PC-3 (cell line): ENCODE results near the gene LAMB2. TPM values are rescaled to one million over a fixed set of nuclear protein-coding genes. Genes with fewer than 3 reads are reported as not detected.

Experiments
- ATAC-seq: fragments of 200-7000 bp; cut with Tn5 transposase; 2 replicates; pipeline ENCODE4 v1.9.1; 2020; ENCODE audit warnings: mild to moderate bottlenecking, moderate library complexity
- BruUV-seq: library from RNA; stranded (reverse); fragments of 400-500 nt; replicated peaks from 2 replicates; lab custom pipeline; 2021; lab: Mats Ljungman, UMichigan
- CTCF ChIA-PET: fragments of 300-600 bp; sonication (Branson Sonifier 250); formaldehyde crosslinking; loops from one replicate; lab custom pipeline; 2022; ENCODE audit warnings: antibody characterized with exemption; lab: Charles Lee
- POLR2A ChIA-PET: fragments of 300-600 bp; sonication (Branson Sonifier 250); formaldehyde crosslinking; loops from one replicate; lab custom pipeline; 2022; ENCODE audit warnings: antibody characterized with exemption; ENCODE audit not compliant: unreplicated experiment; lab: Charles Lee
- DNase-seq: peaks from one replicate; pipeline ENCODE4 v3.0.0-alpha.2; 2015
- H2AFZ ChIP-seq: fragments of 300-600 bp; sonication (generic); 2 replicates; pipeline ENCODE4 v1.6.0; 2016; ENCODE audit warnings: antibody characterized with exemption, low read length
- H3F3A ChIP-seq: fragments of 300-600 bp; sonication (generic); one replicate; pipeline ENCODE4 v1.6.0; 2017; ENCODE audit warnings: antibody characterized with exemption, low read length, control low read depth, mild to moderate bottlenecking; ENCODE audit not compliant: unreplicated experiment
- H3K27ac ChIP-seq: fragments of 300-600 bp; sonication (generic); 2 replicates; pipeline ENCODE4 v1.5.1; 2016; ENCODE audit warnings: mild to moderate bottlenecking, low read length
- H3K27me3 ChIP-seq: fragments of 300-600 bp; sonication (generic); 2 replicates; pipeline ENCODE4 v1.6.1; 2016; ENCODE audit warnings: low read length, mixed read lengths
- H3K36me3 ChIP-seq: fragments of 300-600 bp; sonication (generic); 2 replicates; pipeline ENCODE4 v1.6.1; 2016; ENCODE audit warnings: low read depth, mixed run types, low read length, mixed read lengths
- H3K4me1 ChIP-seq: fragments of 300-600 bp; sonication (generic); 2 replicates; pipeline ENCODE4 v1.5.1; 2016; ENCODE audit warnings: low read length; ENCODE audit not compliant: insufficient read depth
- H3K4me2 ChIP-seq: fragments of 300-600 bp; sonication (generic); 2 replicates; pipeline ENCODE4 v1.6.0; 2016; ENCODE audit warnings: low read length
- H3K4me3 ChIP-seq: fragments of 300-600 bp; sonication (generic); 2 replicates; pipeline ENCODE4 v1.5.1; 2016; ENCODE audit warnings: mild to moderate bottlenecking, low read length, mixed read lengths
- H3K79me2 ChIP-seq: fragments of 300-600 bp; sonication (generic); 2 replicates; pipeline ENCODE4 v1.6.1; 2017; ENCODE audit warnings: low read length, mixed read lengths
- H3K9ac ChIP-seq: fragments of 300-600 bp; sonication (generic); 2 replicates; pipeline ENCODE4 v1.6.0; 2016; ENCODE audit warnings: mild to moderate bottlenecking, low read length
- H3K9me2 ChIP-seq: fragments of 300-600 bp; sonication (generic); replicated peaks from 2 replicates; pipeline ENCODE4 v1.6.1; 2016; ENCODE audit warnings: mixed run types, low read length, mixed read lengths
- H3K9me3 ChIP-seq: fragments of 300-600 bp; sonication (generic); 2 replicates; pipeline ENCODE4 v1.6.1; 2016; ENCODE audit warnings: low read length, mixed read lengths
- H4K20me1 ChIP-seq: fragments of 300-600 bp; sonication (generic); 2 replicates; pipeline ENCODE4 v1.6.1; 2016; ENCODE audit warnings: low read length, mixed read lengths
- CTCF ChIP-seq: fragments of 300-600 bp; sonication (generic); conservative IDR thresholded peaks from 2 replicates; pipeline ENCODE4 v1.5.1; 2017; ENCODE audit warnings: antibody characterized with exemption, low read depth, mild to moderate bottlenecking, low read length
- EZH2 ChIP-seq: fragments of 300-600 bp; sonication (generic); IDR thresholded peaks from one replicate; pipeline ENCODE4 v1.6.1; 2017; ENCODE audit warnings: antibody characterized with exemption, mild to moderate bottlenecking, low read length; ENCODE audit not compliant: unreplicated experiment
- EZH2phosphoT487 ChIP-seq: fragments of 300-600 bp; sonication (generic); IDR thresholded peaks from 2 replicates; pipeline ENCODE4 v1.6.1; 2018; ENCODE audit warnings: mild to moderate bottlenecking, antibody characterized with exemption, low read length, borderline replicate concordance
- intact Hi-C: fragments of 100-400 bp; cut with micrococcal nuclease; formaldehyde crosslinking; loops from 2 replicates; pipeline ENCODE4 v1.9.0; 2023
- total RNA-seq: library from RNA; depleted of rRNA; stranded (reverse); fragments of >200 nt; gene quantifications from 2 replicates; pipeline ENCODE4 v1.2.3, GENCODE V29; 2014

The LAMB2 gene
- total RNA-seq, 1 experiment from 2014 or later, result 240 TPM

GRCh38 chr3:49098910-49099630 is 33.8 kb downstream of the LAMB2 start:
- Histone ChIP-seq H3K9ac (no peak overlapping the region), H3F3A (no peaks in the 10 kb centered on the region), H4K20me1 (no peaks in the 10 kb centered on the region), H3K27ac (no peak overlapping the region), H3K4me1 (peaks cover 16% of the 10 kb centered on the region), H3K4me3 (no peak overlapping the region), H3K27me3 (no peaks in the 10 kb centered on the region), H3K79me2 (peaks cover 21% of the 10 kb centered on the region), H2AFZ (no peak overlapping the region), H3K9me2 (no peaks in the 10 kb centered on the region), H3K36me3 (peaks cover 48% of the 10 kb centered on the region), H3K4me2 (no peak overlapping the region), H3K9me3 (no peaks in the 10 kb centered on the region)
- no peak for TF ChIP-seq EZH2phosphoT487
- no peak for TF ChIP-seq EZH2
- CTCF ChIA-PET, result no interaction called here
- POLR2A ChIA-PET, result no interaction called here
- no TSS peak for BruUV-seq
- ATAC-seq, result no peak
- no peak for DNase-seq
- intact Hi-C loops, result no loop called here

GRCh38 chr3:49098429-49098828 is 34.4 kb downstream of the LAMB2 start:
- Histone ChIP-seq H3K9me3 (no peaks in the 10 kb centered on the region), H3K27ac (no peak overlapping the region), H3K4me3 (no peak overlapping the region), H3F3A (no peaks in the 10 kb centered on the region), H3K36me3 (peaks cover 48% of the 10 kb centered on the region), H3K9ac (no peak overlapping the region), H3K4me1 (peaks cover 10% of the 10 kb centered on the region), H3K9me2 (no peaks in the 10 kb centered on the region), H3K4me2 (no peak overlapping the region), H3K27me3 (no peaks in the 10 kb centered on the region), H3K79me2 (peaks cover 14% of the 10 kb centered on the region), H2AFZ (no peak overlapping the region), H4K20me1 (no peaks in the 10 kb centered on the region)
- ATAC-seq (no peak), DNase-seq (no peak)
- intact Hi-C loops, result no loop called here
- CTCF ChIA-PET, result no interaction called here
- no TSS peak for BruUV-seq
- no peak for TF ChIP-seq CTCF
- TF ChIP-seq EZH2, result no peak
- TF ChIP-seq EZH2phosphoT487, result no peak
- POLR2A ChIA-PET, result no interaction called here

- H3K4me2 ChIP-seq, result peak within 1 kb of the TSS; percentile 90
- H3F3A ChIP-seq, result no peaks in the 10 kb centered on the region
- no peaks in the 10 kb centered on the region for H3K9me3 ChIP-seq
- ChIA-PET CTCF (interaction anchor here (0.6 to 1.4 kb wide), 12 partner anchors 12 to 1013 kb away, joined by 3 to 15 read pairs (median 4); partner anchors contain the start of genes KLHDC8B, LAMB2 and NDUFAF3), POLR2A (interaction anchor here (0.5 to 1.4 kb wide), 11 partner anchors 10 to 1431 kb away, joined by 3 to 18 read pairs (median 3); partner anchors contain the start of genes LAMB2, USP19 and WDR6)
- BruUV-seq, result TSS peak; percentile 10
- H3K4me3 ChIP-seq, result peak within 1 kb of the TSS; percentile 90
- H3K9ac ChIP-seq, result peak within 1 kb of the TSS; percentile 87
- H3K4me1 ChIP-seq, result peaks cover 13% of the 10 kb centered on the region
- peaks cover 28% of the 10 kb centered on the region for H4K20me1 ChIP-seq
- H3K27ac ChIP-seq, result peak within 1 kb of the TSS; percentile 80
- H3K9me2 ChIP-seq, result no peaks in the 10 kb centered on the region
- ATAC-seq (peak; percentile 84), DNase-seq (peak; percentile 99)
- H3K36me3 ChIP-seq, result peaks cover 27% of the 10 kb centered on the region
- no peak for TF ChIP-seq EZH2phosphoT487
- peak; percentile 62 for TF ChIP-seq CTCF
- intact Hi-C loops, result loop anchor here (1.0 to 5.0 kb wide), 5 partner anchors 10 to 318 kb away; partner anchors contain the start of genes KLHDC8B, LAMB2, NDUFAF3 and QARS1
- peaks cover 43% of the 10 kb centered on the region for H3K79me2 ChIP-seq
- H3K27me3 ChIP-seq, result no peaks in the 10 kb centered on the region
- peak within 1 kb of the TSS; percentile 77 for H2AFZ ChIP-seq
These were observed 38.7 kb downstream of the LAMB2 start, which contains the start of gene QRICH1 for GRCh38 chr3:49093853-49094767. Gene QRICH1, minus strand, starts transcription at chr3:49094071. Its CDS starts 17,054 bp downstream, at chr3:49077017.
